Smooth muscle cell (in vitro differentiated cells): ENCODE data around the gene CLCN5. TPM values are rescaled to one million over a fixed set of nuclear protein-coding genes. Genes with fewer than 3 reads are reported as not detected.

Experiments
- DNase-seq: peaks from one replicate; lab custom pipeline; 2025; ENCODE audit not compliant: unreplicated experiment; lab: John Stamatoyannopoulos, UW
- H2AFZ ChIP-seq: fragments of 200-600 bp; sonication (generic); 2 replicates; pipeline ENCODE4 v1.6.0; 2016; ENCODE audit warnings: antibody characterized with exemption, low read depth, mild to moderate bottlenecking
- H3F3A ChIP-seq: fragments of 200-600 bp; sonication (generic); 2 replicates; pipeline ENCODE4 v1.6.0; 2017; ENCODE audit warnings: antibody characterized with exemption, low read depth
- H3K27ac ChIP-seq: fragments of 200-600 bp; sonication (generic); 2 replicates; pipeline ENCODE4 v1.5.1; 2016; ENCODE audit warnings: low read depth, mild to moderate bottlenecking
- H3K27me3 ChIP-seq: fragments of 200-600 bp; sonication (generic); 2 replicates; pipeline ENCODE4 v1.6.1; 2016; ENCODE audit warnings: low read depth, mild to moderate bottlenecking
- H3K36me3 ChIP-seq: fragments of 200-600 bp; sonication (generic); 2 replicates; pipeline ENCODE4 v1.5.1; 2016; ENCODE audit warnings: low read depth
- H3K4me1 ChIP-seq: fragments of 200-600 bp; sonication (generic); 2 replicates; pipeline ENCODE4 v1.5.1; 2016; ENCODE audit warnings: low read depth
- H3K4me2 ChIP-seq: fragments of 200-600 bp; sonication (generic); 2 replicates; pipeline ENCODE4 v1.6.0; 2016; ENCODE audit warnings: mild to moderate bottlenecking
- H3K4me3 ChIP-seq: fragments of 200-600 bp; sonication (generic); 2 replicates; pipeline ENCODE4 v1.5.1; 2016; ENCODE audit warnings: mild to moderate bottlenecking
- H3K79me2 ChIP-seq: fragments of 200-600 bp; sonication (generic); 2 replicates; pipeline ENCODE4 v1.6.0; 2016; ENCODE audit warnings: low read depth, mild to moderate bottlenecking
- H3K9ac ChIP-seq: fragments of 200-600 bp; sonication (generic); 2 replicates; pipeline ENCODE4 v1.6.0; 2016; ENCODE audit warnings: low read depth
- H3K9me3 ChIP-seq: fragments of 200-600 bp; sonication (generic); replicated peaks from 2 replicates; pipeline ENCODE4 v1.5.1; 2016; ENCODE audit warnings: low read depth
- H4K20me1 ChIP-seq: fragments of 200-600 bp; sonication (generic); 2 replicates; pipeline ENCODE4 v1.6.0; 2016; ENCODE audit warnings: low read depth
- WGBS: methylation state at CpG from one replicate; pipeline ENCODE4 v1.1.7; 2016; ENCODE audit warnings: low lambda C conversion rate; 5-methylcytosine and 5-hydroxymethylcytosine counted together
- polyA plus RNA-seq: library from polyadenylated mRNA; unstranded; fragments of >200 nt; fragmentation: Nextera tagmentation; extraction: Ambion mirVana; gene quantifications from 2 replicates; pipeline ENCODE4 v1.2.1, GENCODE V29; 2016
- total RNA-seq: library from RNA; depleted of rRNA; stranded (reverse); fragments of >200 nt; gene quantifications from 2 replicates; pipeline ENCODE4 v1.2.3, GENCODE V29; 2014
- TF ChIP-seq, protein P1 (sequence below): fragments of 200-600 bp; sonication (generic); IDR thresholded peaks from 2 replicates; pipeline ENCODE4 v1.5.1; 2017; ENCODE audit warnings: borderline replicate concordance, mild to moderate bottlenecking, antibody characterized with exemption; ENCODE audit not compliant: insufficient read depth, poor library complexity, severe bottlenecking

CLCN5 gene
- total and polyA plus RNA-seq, 2 experiments from 2014 or later, result 1.7 to 7.1 TPM

- H3K27me3 ChIP-seq, result no peaks in the 10 kb centered on the region
- peak overlapping the region; percentile 63 for H3K27ac ChIP-seq
- H3K79me2 ChIP-seq, result no peaks in the 10 kb centered on the region
- WGBS, result 49% methylated on average over 2 of the region's 2 CpGs
- no peak for DNase-seq
- no peaks in the 10 kb centered on the region for H4K20me1 ChIP-seq
- no peaks in the 10 kb centered on the region for H3K36me3 ChIP-seq
- H2AFZ ChIP-seq, result no peak overlapping the region
- H3F3A ChIP-seq, result no peaks in the 10 kb centered on the region
- H3K4me2 ChIP-seq, result peak overlapping the region; percentile 73
- H3K4me3 ChIP-seq, result peak overlapping the region; percentile 38
- H3K9me3 ChIP-seq, result no peaks in the 10 kb centered on the region
- TF ChIP-seq, protein P1, sequence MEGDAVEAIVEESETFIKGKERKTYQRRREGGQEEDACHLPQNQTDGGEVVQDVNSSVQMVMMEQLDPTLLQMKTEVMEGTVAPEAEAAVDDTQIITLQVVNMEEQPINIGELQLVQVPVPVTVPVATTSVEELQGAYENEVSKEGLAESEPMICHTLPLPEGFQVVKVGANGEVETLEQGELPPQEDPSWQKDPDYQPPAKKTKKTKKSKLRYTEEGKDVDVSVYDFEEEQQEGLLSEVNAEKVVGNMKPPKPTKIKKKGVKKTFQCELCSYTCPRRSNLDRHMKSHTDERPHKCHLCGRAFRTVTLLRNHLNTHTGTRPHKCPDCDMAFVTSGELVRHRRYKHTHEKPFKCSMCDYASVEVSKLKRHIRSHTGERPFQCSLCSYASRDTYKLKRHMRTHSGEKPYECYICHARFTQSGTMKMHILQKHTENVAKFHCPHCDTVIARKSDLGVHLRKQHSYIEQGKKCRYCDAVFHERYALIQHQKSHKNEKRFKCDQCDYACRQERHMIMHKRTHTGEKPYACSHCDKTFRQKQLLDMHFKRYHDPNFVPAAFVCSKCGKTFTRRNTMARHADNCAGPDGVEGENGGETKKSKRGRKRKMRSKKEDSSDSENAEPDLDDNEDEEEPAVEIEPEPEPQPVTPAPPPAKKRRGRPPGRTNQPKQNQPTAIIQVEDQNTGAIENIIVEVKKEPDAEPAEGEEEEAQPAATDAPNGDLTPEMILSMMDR, result no peak
- no peaks in the 10 kb centered on the region for H3K4me1 ChIP-seq
- H3K9ac ChIP-seq, result no peak overlapping the region
Observed at GRCh38 chrX:50068285-50068563, 145.8 kb downstream of the CLCN5 start.

DNA sequence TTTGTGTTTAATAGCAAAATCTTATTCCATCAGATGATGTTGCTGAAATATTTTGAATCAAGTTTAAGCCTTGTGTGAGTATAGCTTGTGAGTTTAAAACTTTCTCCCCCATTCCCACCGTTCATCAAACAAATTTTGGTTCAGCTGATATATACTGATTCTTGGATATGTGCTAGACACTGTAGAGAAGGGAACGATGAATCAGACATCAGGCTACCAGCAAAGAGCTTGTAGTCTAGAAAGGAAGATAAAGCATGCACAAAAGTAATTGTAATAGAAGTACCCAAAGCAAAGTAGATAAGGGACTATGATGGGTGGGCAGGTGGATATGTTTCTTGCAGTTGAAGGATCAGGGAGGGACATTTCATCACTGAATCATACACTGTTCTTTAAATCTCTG is 146.5 kb downstream of the CLCN5 start:
- 81% methylated on average over 2 of the region's 2 CpGs for WGBS
- no peak overlapping the region for H3K4me2 ChIP-seq

DNA sequence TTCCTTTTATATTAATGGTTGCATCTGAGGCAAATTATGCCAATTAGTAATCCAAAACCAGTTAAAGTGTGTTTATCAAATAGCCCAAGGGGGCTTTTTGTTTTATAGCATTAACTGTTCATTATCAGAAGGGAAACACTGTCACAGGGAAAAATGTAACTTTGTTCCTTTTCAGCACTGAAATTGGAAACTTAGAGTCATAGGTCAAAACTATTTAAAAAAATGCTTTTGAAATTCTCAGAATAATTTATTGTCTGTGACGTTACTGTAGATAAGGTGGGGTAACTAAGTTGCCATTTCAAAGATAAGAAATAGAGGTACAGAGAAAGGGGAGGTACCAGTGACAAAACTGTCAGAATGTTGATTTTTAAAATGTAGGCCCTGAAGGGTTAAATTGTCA is 149.1 kb downstream of the CLCN5 start:
- Histone ChIP-seq H3K4me1 (no peaks in the 10 kb centered on the region), H3F3A (no peaks in the 10 kb centered on the region), H3K9ac (no peak overlapping the region), H4K20me1 (no peaks in the 10 kb centered on the region), H2AFZ (no peak overlapping the region), H3K4me3 (no peak overlapping the region), H3K27me3 (no peaks in the 10 kb centered on the region), H3K27ac (no peak overlapping the region), H3K4me2 (no peak overlapping the region), H3K36me3 (no peaks in the 10 kb centered on the region), H3K9me3 (no peaks in the 10 kb centered on the region), H3K79me2 (no peaks in the 10 kb centered on the region)
- TF ChIP-seq, protein P1, result no peak
- WGBS, result 56% methylated on average over 1 of the region's 1 CpG
- DNase-seq, result no peak

More for the DNA sequence above, 146.5 kb downstream of the CLCN5 start:
- no peak overlapping the region for H3K27ac ChIP-seq
- H3K9me3 ChIP-seq, result no peaks in the 10 kb centered on the region
- no peak for DNase-seq
- H3K9ac ChIP-seq, result no peak overlapping the region
- H3K36me3 ChIP-seq, result no peaks in the 10 kb centered on the region
- H4K20me1 ChIP-seq, result no peaks in the 10 kb centered on the region
- H3F3A ChIP-seq, result no peaks in the 10 kb centered on the region
- no peaks in the 10 kb centered on the region for H3K79me2 ChIP-seq
- no peak overlapping the region for H2AFZ ChIP-seq
- no peaks in the 10 kb centered on the region for H3K27me3 ChIP-seq
- no peak overlapping the region for H3K4me3 ChIP-seq
- TF ChIP-seq, protein P1, result no peak
- no peaks in the 10 kb centered on the region for H3K4me1 ChIP-seq

- H3K4me1 ChIP-seq, result no peaks in the 10 kb centered on the region
- no peaks in the 10 kb centered on the region for H3K36me3 ChIP-seq
- TF ChIP-seq, protein P1, result no peak
- no peaks in the 10 kb centered on the region for H3F3A ChIP-seq
- H3K27me3 ChIP-seq, result no peaks in the 10 kb centered on the region
- no peaks in the 10 kb centered on the region for H3K9me3 ChIP-seq
- H3K27ac ChIP-seq, result no peak overlapping the region
- DNase-seq, result no peak
- WGBS, result 94% methylated on average over 1 of the region's 1 CpG
- no peak overlapping the region for H3K9ac ChIP-seq
- H3K79me2 ChIP-seq, result no peaks in the 10 kb centered on the region
- H4K20me1 ChIP-seq, result no peaks in the 10 kb centered on the region
- H3K4me2 ChIP-seq, result no peak overlapping the region
- H3K4me3 ChIP-seq, result no peak overlapping the region
- H2AFZ ChIP-seq, result no peak overlapping the region
Observed at GRCh38 chrX:50072110-50072509, 149.7 kb downstream of the CLCN5 start.
